ENCODE results near the gene GPX8.

The GPX8 gene, protein sequence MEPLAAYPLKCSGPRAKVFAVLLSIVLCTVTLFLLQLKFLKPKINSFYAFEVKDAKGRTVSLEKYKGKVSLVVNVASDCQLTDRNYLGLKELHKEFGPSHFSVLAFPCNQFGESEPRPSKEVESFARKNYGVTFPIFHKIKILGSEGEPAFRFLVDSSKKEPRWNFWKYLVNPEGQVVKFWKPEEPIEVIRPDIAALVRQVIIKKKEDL

DNA sequence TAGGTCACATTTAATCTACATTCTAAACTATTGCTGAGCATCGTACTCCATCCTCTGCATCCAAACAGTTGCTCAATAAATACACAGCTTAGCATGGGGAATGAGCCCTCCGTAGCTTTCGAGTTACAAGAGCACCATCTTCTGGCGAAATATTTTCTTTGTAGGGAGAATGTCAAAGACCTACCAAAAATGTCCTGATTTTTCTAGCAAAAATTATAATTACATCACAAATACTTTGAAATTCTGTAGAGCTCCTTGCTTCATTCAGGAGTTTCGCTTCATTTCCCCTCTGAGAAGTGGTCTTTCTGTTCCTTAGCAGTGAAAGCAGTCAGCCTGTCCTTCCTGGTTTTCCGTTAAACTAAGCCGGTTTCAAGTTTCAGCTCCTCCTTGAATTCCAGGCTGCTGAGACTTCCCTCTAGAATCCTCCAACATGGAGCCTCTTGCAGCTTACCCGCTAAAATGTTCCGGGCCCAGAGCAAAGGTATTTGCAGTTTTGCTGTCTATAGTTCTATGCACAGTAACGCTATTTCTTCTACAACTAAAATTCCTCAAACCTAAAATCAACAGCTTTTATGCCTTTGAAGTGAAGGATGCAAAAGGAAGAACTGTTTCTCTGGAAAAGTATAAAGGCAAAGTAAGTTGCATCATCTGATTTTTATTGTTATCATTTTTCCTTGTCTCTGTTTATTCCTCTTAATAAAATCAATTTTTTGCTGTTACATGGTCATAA lies at the start of gene GPX8:
Gene GPX8, plus strand, starts transcription at position 409 of the 730 bp plus-strand sequence. Its CDS starts 22 bp downstream, at position 431.
- Mint-ChIP-seq H3K27me3 (peaks cover 20% of the 10 kb centered on the region), H3K4me1 (no peaks in the 10 kb centered on the region), H3K4me3 (no peak within 1 kb of the TSS), H3K27ac (no peak within 1 kb of the TSS), H3K9me3 (no peaks in the 10 kb centered on the region), H3K36me3 (no peaks in the 10 kb centered on the region)

- H3K4me3 Mint-ChIP-seq, result no peak overlapping the region
- no peaks in the 10 kb centered on the region for H3K9me3 Mint-ChIP-seq
- H3K27me3 Mint-ChIP-seq, result no peaks in the 10 kb centered on the region
- peaks cover 28% of the 10 kb centered on the region for H3K4me1 Mint-ChIP-seq
- H3K36me3 Mint-ChIP-seq, result peaks cover 2% of the 10 kb centered on the region
- no peak overlapping the region for H3K27ac Mint-ChIP-seq
Observed at GRCh38 chr5:55110217-55110616, 49.8 kb upstream of the GPX8 start.

GRCh38 chr5:55113327-55113726 lies 46.6 kb upstream of the GPX8 start:
- H3K27me3 Mint-ChIP-seq, result no peaks in the 10 kb centered on the region
- no peaks in the 10 kb centered on the region for H3K36me3 Mint-ChIP-seq
- no peak overlapping the region for H3K4me3 Mint-ChIP-seq
- H3K9me3 Mint-ChIP-seq, result no peaks in the 10 kb centered on the region
- H3K27ac Mint-ChIP-seq, result no peak overlapping the region
- peaks cover 20% of the 10 kb centered on the region for H3K4me1 Mint-ChIP-seq

- H3K4me1 Mint-ChIP-seq, result peaks cover 20% of the 10 kb centered on the region
- H3K36me3 Mint-ChIP-seq, result no peaks in the 10 kb centered on the region
- no peak overlapping the region for H3K4me3 Mint-ChIP-seq
- no peaks in the 10 kb centered on the region for H3K9me3 Mint-ChIP-seq
- no peaks in the 10 kb centered on the region for H3K27me3 Mint-ChIP-seq
- H3K27ac Mint-ChIP-seq, result no peak overlapping the region
Observed at GRCh38 chr5:55114061-55114460, 45.9 kb upstream of the GPX8 start.

DNA sequence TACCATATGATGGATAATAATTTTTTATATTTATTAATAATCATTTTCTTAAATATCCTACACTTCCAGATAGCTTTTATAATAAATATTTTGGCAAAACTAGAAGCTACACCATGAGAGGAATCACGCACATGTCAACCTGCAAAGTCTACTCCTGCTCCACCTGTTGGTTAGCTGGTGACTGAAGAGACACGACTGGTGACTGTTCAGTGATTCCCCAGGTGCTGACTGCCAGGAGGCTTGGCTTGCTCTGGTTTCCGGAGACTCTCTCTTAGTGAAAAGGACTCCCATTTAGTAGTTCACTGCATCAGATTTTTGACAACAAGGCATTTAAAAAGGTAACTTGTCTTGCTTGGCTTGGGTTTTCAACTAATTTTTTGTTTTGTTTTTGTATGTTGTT lies 36.6 kb upstream of the GPX8 start:
- peaks cover 2% of the 10 kb centered on the region for H3K36me3 Mint-ChIP-seq
- no peak overlapping the region for H3K27ac Mint-ChIP-seq
- H3K9me3 Mint-ChIP-seq, result no peaks in the 10 kb centered on the region
- H3K4me1 Mint-ChIP-seq, result peaks cover 3% of the 10 kb centered on the region
- H3K27me3 Mint-ChIP-seq, result no peaks in the 10 kb centered on the region
- H3K4me3 Mint-ChIP-seq, result no peak overlapping the region

- H3K9me3 Mint-ChIP-seq, result peaks cover 13% of the 10 kb centered on the region
- peaks cover 14% of the 10 kb centered on the region for H3K36me3 Mint-ChIP-seq
- no peaks in the 10 kb centered on the region for H3K27me3 Mint-ChIP-seq
- H3K4me1 Mint-ChIP-seq, result peaks cover 18% of the 10 kb centered on the region
- no peak overlapping the region for H3K27ac Mint-ChIP-seq
- no peak overlapping the region for H3K4me3 Mint-ChIP-seq
Observed at GRCh38 chr5:55134053-55134722, 25.8 kb upstream of the GPX8 start.

DNA sequence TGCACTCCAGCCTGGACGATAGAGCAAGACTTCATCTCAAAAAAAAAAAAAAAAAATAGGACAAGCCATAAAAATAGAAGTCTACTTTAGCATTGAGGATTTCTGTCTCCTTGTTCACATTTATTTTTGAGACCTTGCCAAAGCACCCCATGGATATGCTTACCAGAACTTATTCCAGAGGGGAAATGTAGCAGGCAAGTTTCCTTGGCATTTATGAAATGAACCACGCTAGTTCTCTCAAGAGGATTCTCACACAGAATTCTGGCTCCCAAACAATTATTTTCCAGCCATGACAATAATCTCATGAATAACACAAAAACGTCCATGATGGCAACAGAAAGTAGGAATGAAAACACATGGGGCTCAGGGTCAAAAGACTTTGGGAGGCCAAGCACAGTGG lies 23.4 kb upstream of the GPX8 start:
- Mint-ChIP-seq H3K27me3 (no peaks in the 10 kb centered on the region), H3K4me3 (no peak overlapping the region), H3K4me1 (peaks cover 23% of the 10 kb centered on the region), H3K27ac (no peak overlapping the region), H3K36me3 (peaks cover 3% of the 10 kb centered on the region), H3K9me3 (peaks cover 7% of the 10 kb centered on the region)

- no peak overlapping the region for H3K4me3 Mint-ChIP-seq
- H3K27me3 Mint-ChIP-seq, result no peaks in the 10 kb centered on the region
- peaks cover 19% of the 10 kb centered on the region for H3K4me1 Mint-ChIP-seq
- no peaks in the 10 kb centered on the region for H3K9me3 Mint-ChIP-seq
- H3K36me3 Mint-ChIP-seq, result no peaks in the 10 kb centered on the region
- no peak overlapping the region for H3K27ac Mint-ChIP-seq
Observed at GRCh38 chr5:55140908-55141665, 18.9 kb upstream of the GPX8 start.

- Mint-ChIP-seq H3K9me3 (no peaks in the 10 kb centered on the region), H3K27ac (no peak overlapping the region), H3K27me3 (no peaks in the 10 kb centered on the region), H3K4me3 (no peak overlapping the region), H3K36me3 (no peaks in the 10 kb centered on the region), H3K4me1 (peaks cover 26% of the 10 kb centered on the region)
Observed at GRCh38 chr5:55141945-55142690, 17.9 kb upstream of the GPX8 start.

DNA sequence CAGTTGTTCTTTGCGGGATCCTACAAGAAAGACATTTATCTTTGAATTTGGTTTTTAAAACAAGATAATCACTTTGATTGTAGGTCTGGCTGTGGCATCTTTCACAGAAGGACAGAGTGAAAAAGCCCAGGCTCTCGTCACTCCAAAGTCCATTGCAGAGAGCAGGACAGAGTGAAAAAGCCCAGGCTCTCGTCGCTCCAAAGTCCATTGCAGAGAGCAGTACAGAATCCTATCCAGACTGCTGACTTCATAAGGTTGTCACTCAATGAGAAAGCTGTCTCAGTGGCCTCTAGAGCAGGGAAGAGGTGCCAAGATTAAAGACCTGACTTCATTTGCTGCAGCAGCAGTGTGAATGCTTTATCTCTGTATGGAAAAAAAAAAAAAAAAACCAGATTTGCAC lies 16.3 kb upstream of the GPX8 start:
- Mint-ChIP-seq H3K27me3 (no peaks in the 10 kb centered on the region), H3K4me1 (peaks cover 26% of the 10 kb centered on the region), H3K4me3 (no peak overlapping the region), H3K36me3 (no peaks in the 10 kb centered on the region), H3K9me3 (no peaks in the 10 kb centered on the region), H3K27ac (no peak overlapping the region)

GRCh38 chr5:55146080-55146479 lies 13.9 kb upstream of the GPX8 start:
- no peak overlapping the region for H3K27ac Mint-ChIP-seq
- H3K4me3 Mint-ChIP-seq, result no peak overlapping the region
- no peaks in the 10 kb centered on the region for H3K27me3 Mint-ChIP-seq
- H3K4me1 Mint-ChIP-seq, result peaks cover 25% of the 10 kb centered on the region
- H3K36me3 Mint-ChIP-seq, result no peaks in the 10 kb centered on the region
- no peaks in the 10 kb centered on the region for H3K9me3 Mint-ChIP-seq

DNA sequence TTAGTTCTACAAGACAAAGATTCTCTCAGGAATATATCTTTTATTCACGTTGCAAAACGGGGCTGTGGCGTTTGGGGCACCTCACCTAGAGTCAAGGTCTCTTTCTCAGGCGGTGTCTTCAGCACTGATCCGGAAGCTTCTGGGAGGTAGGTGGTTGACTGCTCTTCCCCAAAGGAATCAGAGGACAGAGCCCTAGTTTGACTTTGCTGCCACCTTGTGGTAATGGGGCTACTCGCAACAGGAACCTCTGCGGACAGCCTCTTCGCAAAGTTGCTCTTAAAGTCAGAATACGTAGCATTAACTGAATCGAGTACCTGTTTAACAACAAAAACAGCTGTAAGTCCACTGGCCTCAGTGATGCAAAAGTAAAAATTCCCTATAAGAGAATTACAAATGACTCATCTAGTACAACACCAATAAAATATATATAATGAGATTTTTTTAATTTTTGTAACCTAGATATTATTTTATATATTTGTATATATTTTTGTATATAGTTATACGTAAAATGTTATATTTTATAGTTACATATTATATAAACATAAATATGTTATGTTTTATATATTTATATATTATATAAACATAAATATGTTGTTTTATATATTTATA lies 13.3 kb upstream of the GPX8 start:
- no peaks in the 10 kb centered on the region for H3K27me3 Mint-ChIP-seq
- no peak overlapping the region for H3K4me3 Mint-ChIP-seq
- no peak overlapping the region for H3K27ac Mint-ChIP-seq
- H3K36me3 Mint-ChIP-seq, result no peaks in the 10 kb centered on the region
- H3K4me1 Mint-ChIP-seq, result peaks cover 20% of the 10 kb centered on the region
- H3K9me3 Mint-ChIP-seq, result no peaks in the 10 kb centered on the region

DNA sequence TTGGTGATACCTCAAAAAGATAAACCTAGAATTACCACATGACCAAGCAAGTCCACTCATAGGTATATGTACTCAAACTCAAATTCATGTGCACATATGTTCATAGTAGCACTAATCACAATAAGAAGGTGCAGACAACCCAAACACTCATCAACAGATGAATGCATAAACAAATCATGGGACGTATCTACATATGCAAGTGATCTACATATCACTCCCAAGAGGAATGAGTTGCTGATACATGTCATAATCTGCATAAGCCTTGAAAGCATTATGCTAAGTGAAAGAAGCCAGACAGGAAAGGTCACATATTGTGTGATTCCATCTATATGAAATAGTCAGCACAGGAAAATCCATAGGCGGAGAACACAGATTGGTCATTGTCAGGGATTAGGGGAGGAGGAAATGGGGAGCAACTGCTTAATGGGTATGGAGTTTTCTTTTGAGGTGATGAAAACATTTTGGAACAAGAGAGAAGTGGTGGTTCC lies 10.6 kb upstream of the GPX8 start:
- H3K27ac Mint-ChIP-seq, result no peak overlapping the region
- H3K4me3 Mint-ChIP-seq, result no peak overlapping the region
- H3K4me1 Mint-ChIP-seq, result peaks cover 9% of the 10 kb centered on the region
- peaks cover 5% of the 10 kb centered on the region for H3K27me3 Mint-ChIP-seq
- no peaks in the 10 kb centered on the region for H3K36me3 Mint-ChIP-seq
- H3K9me3 Mint-ChIP-seq, result no peaks in the 10 kb centered on the region

GRCh38 chr5:55151923-55152842 lies 7.8 kb upstream of the GPX8 start:
- Mint-ChIP-seq H3K4me3 (no peak overlapping the region), H3K9me3 (no peaks in the 10 kb centered on the region), H3K27ac (no peak overlapping the region), H3K4me1 (no peaks in the 10 kb centered on the region), H3K27me3 (peaks cover 12% of the 10 kb centered on the region), H3K36me3 (no peaks in the 10 kb centered on the region)
